A549 (cell line): ENCODE results near the gene CXCR3. TPM values are rescaled to one million over a fixed set of nuclear protein-coding genes. Genes with fewer than 3 reads are reported as not detected.

Experiments used
- ATAC-seq, 2 experiments: fragments of 200-7000 bp in 1 of 2; fragments of >200 bp in 1 of 2; cut with Nextera tagmentation in 1 of 2; cut with Tn5 transposase in 1 of 2; 3 replicates each; pipeline versions ENCODE4 v1.8.0 to v1.9.1; 2018 to 2020; ENCODE audit warnings: mild to moderate bottlenecking in 1 of 2, moderate library complexity in 1 of 2
- CTCF ChIA-PET: fragments of 300-600 bp; sonication (Branson Sonifier 250); formaldehyde crosslinking; extraction: SDS; loops from one replicate; lab custom pipeline; 2021; ENCODE audit warnings: antibody characterized with exemption, inconsistent platforms; lab: Yijun Ruan, JAX
- POLR2A ChIA-PET: fragments of 350-600 bp; formaldehyde crosslinking; extraction: SDS; loops from one replicate; lab custom pipeline; 2021; ENCODE audit warnings: antibody characterized with exemption, inconsistent platforms; lab: Yijun Ruan, JAX
- DNase-seq, 2 experiments: peaks; one replicate each; pipeline versions ENCODE4 v3.0.0 to v3.0.0-alpha.2; 2011 to 2016; ENCODE audit warnings: low read depth in 1 of 2, low spot score in 1 of 2
- FAIRE-seq: peaks from 2 replicates; lab custom pipeline; 2011; peaks lifted over from hg19 to GRCh38; lab: Jason Lieb, UNC
- H3K27ac ChIP-seq, 2 experiments: fragments of >200 bp; sonication (Bioruptor Twin); formaldehyde crosslinking; 3 replicates each; pipeline ENCODE4 v1.5.1; 2016 to 2017
- H3K4me1 ChIP-seq: fragments of >200 bp; sonication (Bioruptor Twin); formaldehyde crosslinking; 3 replicates; pipeline ENCODE4 v1.6.1; 2016
- H3K4me2 ChIP-seq: fragments of >200 bp; sonication (Bioruptor Twin); formaldehyde crosslinking; 3 replicates; pipeline ENCODE4 v1.6.1; 2016
- H3K4me3 ChIP-seq: fragments of >200 bp; sonication (Bioruptor Twin); formaldehyde crosslinking; 3 replicates; pipeline ENCODE4 v1.5.1; 2016
- H3K9me3 ChIP-seq: fragments of >200 bp; sonication (Bioruptor Twin); formaldehyde crosslinking; 3 replicates; pipeline ENCODE4 v1.6.1; 2016
- ATOH8 ChIP-seq: fragments of 250-450 bp; sonication (Bioruptor Pico); IDR thresholded peaks from 2 replicates; pipeline ENCODE4 v1.5.0; 2020; ENCODE audit warnings: low read depth, mild to moderate bottlenecking, moderate library complexity
- CBX2 ChIP-seq: fragments of 200-600 bp; sonication (generic); IDR thresholded peaks from 2 replicates; pipeline ENCODE4 v1.6.1; 2016; ENCODE audit warnings: low read depth, mild to moderate bottlenecking, borderline replicate concordance
- CBX8 ChIP-seq: fragments of 200-600 bp; sonication (generic); IDR thresholded peaks from 2 replicates; pipeline ENCODE4 v1.6.1; 2016
- CEBPB ChIP-seq, 2 experiments: fragments of >200 bp in 1 of 2; sonication (Bioruptor Twin) in 1 of 2; formaldehyde crosslinking in 1 of 2; IDR thresholded peaks; 2 replicates each; pipeline ENCODE4 v1.6.1; 2012 to 2016
- E2F6 ChIP-seq: IDR thresholded peaks from 2 replicates; pipeline ENCODE4 v1.6.1; 2012; ENCODE audit warnings: low read depth, borderline replicate concordance
- EHF ChIP-seq: fragments of 250-450 bp; sonication (Bioruptor Pico); IDR thresholded peaks from 2 replicates; pipeline ENCODE4 v1.5.0; 2020; ENCODE audit warnings: mild to moderate bottlenecking
- EHMT2 ChIP-seq: fragments of 200-600 bp; sonication (generic); IDR thresholded peaks from 2 replicates; pipeline ENCODE4 v1.6.1; 2016; ENCODE audit warnings: antibody characterized with exemption, low read depth, mild to moderate bottlenecking, moderate library complexity
- EP300 ChIP-seq, 2 experiments: fragments of >200 bp; sonication (Bioruptor Twin); formaldehyde crosslinking; IDR thresholded peaks; 2 replicates in 1 of 2; 3 replicates in 1 of 2; pipeline ENCODE4 v1.6.1; 2016 to 2017
- HEYL ChIP-seq: fragments of 250-450 bp; sonication (Bioruptor Pico); IDR thresholded peaks from 2 replicates; pipeline ENCODE4 v1.8.0; 2021; ENCODE audit warnings: mild to moderate bottlenecking, moderate library complexity
- HOXB13 ChIP-seq: fragments of 250-450 bp; sonication (Bioruptor Pico); IDR thresholded peaks from 2 replicates; pipeline ENCODE4 v1.5.0; 2020; ENCODE audit warnings: low read depth, mild to moderate bottlenecking, moderate library complexity
- JUN ChIP-seq, 2 experiments: fragments of >200 bp; sonication (Bioruptor Twin); formaldehyde crosslinking; IDR thresholded peaks; 2 replicates in 1 of 2; 3 replicates in 1 of 2; pipeline ENCODE4 v1.6.1; 2016 to 2017
- MAZ ChIP-seq: fragments of 150-350 bp; IDR thresholded peaks from 2 replicates; pipeline ENCODE4 v1.6.1; 2014; ENCODE audit warnings: antibody characterized with exemption, low read depth, low read length, borderline replicate concordance
- NFE2L2 ChIP-seq: fragments of 150-350 bp; conservative IDR thresholded peaks from 2 replicates; pipeline ENCODE4 v1.6.1; 2014; ENCODE audit warnings: low read length
- NPAS2 ChIP-seq: fragments of 250-450 bp; sonication (Bioruptor Pico); IDR thresholded peaks from 2 replicates; pipeline ENCODE4 v1.8.0; 2022; ENCODE audit warnings: mild to moderate bottlenecking, moderate library complexity, borderline replicate concordance
- RAD21 ChIP-seq, 2 experiments: fragments of >200 bp in 1 of 2; sonication (Bioruptor Twin) in 1 of 2; formaldehyde crosslinking in 1 of 2; IDR thresholded peaks in 1 of 2; conservative IDR thresholded peaks in 1 of 2; 2 replicates in 1 of 2; 3 replicates in 1 of 2; pipeline ENCODE4 v1.6.1; 2012 to 2018; ENCODE audit warnings: inconsistent platforms in 1 of 2
- RFX5 ChIP-seq: fragments of 450-650 bp; IDR thresholded peaks from 2 replicates; pipeline ENCODE4 v1.7.1; 2014; ENCODE audit warnings: antibody characterized with exemption, mild to moderate bottlenecking, moderate library complexity
- SMC3 ChIP-seq: fragments of >200 bp; sonication (Bioruptor Twin); formaldehyde crosslinking; IDR thresholded peaks from 3 replicates; pipeline ENCODE4 v1.6.1; 2018; ENCODE audit warnings: inconsistent platforms
- SREBF2 ChIP-seq: fragments of 450-650 bp; IDR thresholded peaks from 2 replicates; pipeline ENCODE4 v1.6.1; 2014; ENCODE audit warnings: mild to moderate bottlenecking, moderate library complexity
- TFCP2L1 ChIP-seq: fragments of 250-450 bp; sonication (Bioruptor Pico); IDR thresholded peaks from 2 replicates; pipeline ENCODE4 v1.5.0; 2021; ENCODE audit warnings: mild to moderate bottlenecking
- ZC3H11A ChIP-seq: fragments of 450-650 bp; IDR thresholded peaks from 2 replicates; pipeline ENCODE4 v1.6.1; 2014; ENCODE audit warnings: antibody characterized with exemption, mild to moderate bottlenecking
- ZFP36 ChIP-seq: fragments of 450-650 bp; IDR thresholded peaks from 2 replicates; pipeline ENCODE4 v1.6.1; 2014; ENCODE audit warnings: borderline replicate concordance; ENCODE audit not compliant: partially characterized antibody
- WGBS: methylation state at CpG from one replicate; pipeline ENCODE4 v1.1.6; 2017; ENCODE audit errors: missing lambda C conversion rate; 5-methylcytosine and 5-hydroxymethylcytosine counted together
- polyA minus RNA-seq: library from RNA; depleted of rRNA, polyadenylated mRNA; stranded (reverse); fragments of >200 nt; gene quantifications from 2 replicates; pipeline ENCODE4 v1.2.3, GENCODE V29; 2011; rRNA and poly(A)+ RNA removed
- polyA plus RNA-seq, 4 experiments: library from polyadenylated mRNA; depleted of rRNA in 3 of 4; stranded (reverse); fragments of >200 nt; fragmentation: RNase III in 1 of 4; extraction: RNeasy Plus Mini Kit Qiagen cat#74134 plus additional on column Dnase treatment in 1 of 4; gene quantifications; 2 replicates in 3 of 4; 3 replicates in 1 of 4; pipeline ENCODE4 v1.2.3, GENCODE V29; 2011 to 2017
- TF ChIP-seq, protein P1 (sequence below): IDR thresholded peaks from 2 replicates; pipeline ENCODE4 v1.6.1; 2012
- TF ChIP-seq, protein P2 (sequence below): fragments of >200 bp; sonication (Bioruptor Twin); formaldehyde crosslinking; IDR thresholded peaks from 3 replicates; pipeline ENCODE4 v1.5.1; 2016

CXCR3 gene
- polyA plus RNA-seq (2011; rRNA removed) = not detected in 2 replicates
- not detected in 2 replicates for polyA plus RNA-seq (2012; cell fraction: cytosol; rRNA removed)
- not detected in 2 replicates for polyA plus RNA-seq (2012; cell fraction: nucleus; rRNA removed)
- not detected in 3 replicates for polyA plus RNA-seq (2017; fragmentation: RNase III; extraction: RNeasy Plus Mini Kit Qiagen cat#74134 plus additional on column Dnase treatment)
- polyA minus RNA-seq = not detected in 2 replicates

- H3K4me2 ChIP-seq = no peak within 1 kb of the TSS
- no peaks in the 10 kb centered on the region for H3K9me3 ChIP-seq
- no CpG with 5 or more reads among the region's 4 CpGs for WGBS
- DNase-seq = no peak
- no peaks in the 10 kb centered on the region for H3K4me1 ChIP-seq
- ChIA-PET POLR2A (no interaction called here), CTCF (interaction anchor here (0.6 to 1.3 kb wide), 3 partner anchors 8 to 407 kb away, joined by 3 to 4 read pairs (median 3); no protein-coding TSS in a partner anchor)
- no peak within 1 kb of the TSS for H3K27ac ChIP-seq
- no peak within 1 kb of the TSS for H3K4me3 ChIP-seq
- TF ChIP-seq JUN (IDR thresholded peaks at IDR 0.05) (no peak), CBX8 (no peak), ATOH8 (CRISPR knock-in tag) (no peak), HOXB13 (CRISPR knock-in tag) (no peak), ZFP36 (no peak), TFCP2L1 (no peak), HEYL (CRISPR knock-in tag) (no peak), RAD21 (conservative IDR thresholded peaks at IDR 0.05 in 1 of 2, IDR thresholded peaks at IDR 0.05 in 1 of 2) (no peak), SMC3 (no peak)
- TF ChIP-seq, protein P1, sequence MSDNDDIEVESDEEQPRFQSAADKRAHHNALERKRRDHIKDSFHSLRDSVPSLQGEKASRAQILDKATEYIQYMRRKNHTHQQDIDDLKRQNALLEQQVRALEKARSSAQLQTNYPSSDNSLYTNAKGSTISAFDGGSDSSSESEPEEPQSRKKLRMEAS = no peak
- no peak for ATAC-seq
- no peak for FAIRE-seq
Observed at GRCh38 chrX:71618303-71618721, at the start of gene CXCR3. TSS of gene CXCR3 (minus strand) at chrX:71618511. CDS start at chrX:71618449, 62 bp downstream.

- FAIRE-seq = no peak
- ATAC-seq = no peak
- H3K27ac ChIP-seq = no peak within 1 kb of the TSS
- H3K4me3 ChIP-seq = no peak within 1 kb of the TSS
- POLR2A ChIA-PET = no interaction called here
- CTCF ChIA-PET = no interaction called here
- H3K4me2 ChIP-seq = no peak within 1 kb of the TSS
- TF ChIP-seq NPAS2 (CRISPR knock-in tag) (no peak), EHMT2 (no peak), CBX2 (no peak), EHF (CRISPR knock-in tag) (no peak), CBX8 (no peak), HOXB13 (CRISPR knock-in tag) (no peak), NFE2L2 (no peak), EP300 (IDR thresholded peaks at IDR 0.05) (no peak), ZC3H11A (no peak), MAZ (no peak), RFX5 (no peak), TFCP2L1 (no peak), SREBF2 (no peak), CEBPB (IDR thresholded peaks at IDR 0.05) (no peak), E2F6 (no peak)
- TF ChIP-seq, protein P2, sequence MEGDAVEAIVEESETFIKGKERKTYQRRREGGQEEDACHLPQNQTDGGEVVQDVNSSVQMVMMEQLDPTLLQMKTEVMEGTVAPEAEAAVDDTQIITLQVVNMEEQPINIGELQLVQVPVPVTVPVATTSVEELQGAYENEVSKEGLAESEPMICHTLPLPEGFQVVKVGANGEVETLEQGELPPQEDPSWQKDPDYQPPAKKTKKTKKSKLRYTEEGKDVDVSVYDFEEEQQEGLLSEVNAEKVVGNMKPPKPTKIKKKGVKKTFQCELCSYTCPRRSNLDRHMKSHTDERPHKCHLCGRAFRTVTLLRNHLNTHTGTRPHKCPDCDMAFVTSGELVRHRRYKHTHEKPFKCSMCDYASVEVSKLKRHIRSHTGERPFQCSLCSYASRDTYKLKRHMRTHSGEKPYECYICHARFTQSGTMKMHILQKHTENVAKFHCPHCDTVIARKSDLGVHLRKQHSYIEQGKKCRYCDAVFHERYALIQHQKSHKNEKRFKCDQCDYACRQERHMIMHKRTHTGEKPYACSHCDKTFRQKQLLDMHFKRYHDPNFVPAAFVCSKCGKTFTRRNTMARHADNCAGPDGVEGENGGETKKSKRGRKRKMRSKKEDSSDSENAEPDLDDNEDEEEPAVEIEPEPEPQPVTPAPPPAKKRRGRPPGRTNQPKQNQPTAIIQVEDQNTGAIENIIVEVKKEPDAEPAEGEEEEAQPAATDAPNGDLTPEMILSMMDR = no peak
- WGBS = 85% methylated on average over 26 of the region's 50 CpGs
- no peaks in the 10 kb centered on the region for H3K4me1 ChIP-seq
- DNase-seq = no peak
- no peaks in the 10 kb centered on the region for H3K9me3 ChIP-seq
Observed at GRCh38 chrX:71667328-71668247, 49.3 kb upstream of the CXCR3 start, which contains the start of gene LOC101059915. TSS of gene LOC101059915 (plus strand) at chrX:71667546.
